Measurements from ENCODE around the gene FGF19.

DNA sequence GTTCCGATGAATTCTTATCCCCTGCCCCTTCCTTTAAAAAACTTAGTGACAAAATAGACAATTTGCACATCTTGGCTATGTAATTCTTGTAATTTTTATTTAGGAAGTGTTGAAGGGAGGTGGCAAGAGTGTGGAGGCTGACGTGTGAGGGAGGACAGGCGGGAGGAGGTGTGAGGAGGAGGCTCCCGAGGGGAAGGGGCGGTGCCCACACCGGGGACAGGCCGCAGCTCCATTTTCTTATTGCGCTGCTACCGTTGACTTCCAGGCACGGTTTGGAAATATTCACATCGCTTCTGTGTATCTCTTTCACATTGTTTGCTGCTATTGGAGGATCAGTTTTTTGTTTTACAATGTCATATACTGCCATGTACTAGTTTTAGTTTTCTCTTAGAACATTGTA, 50.8 kb downstream of the FGF19 start:
- TF ChIP-seq CTCF (IDR thresholded peaks at IDR 0.05) (no peak), POLR2A (IDR thresholded peaks at IDR 0.05) (no peak)

Data from body of pancreas (tissue), 4 donors.